Measurements from ENCODE around the gene EFCAB8. TPM values are rescaled to one million over a fixed set of nuclear protein-coding genes. Genes with fewer than 3 reads are reported as not detected.

The EFCAB8 gene
- total and polyA plus RNA-seq, 7 donors = 0.03 to 0.08 (median 0.04) TPM; not detected in 4

- peaks cover 0 to 30% (median 2%) of the 10 kb centered on the region in 3 donors for H3K27me3 ChIP-seq (ENCODE audit: insufficient read depth in 3 of 3, low read length in 2 of 3)
- no peak for DNase-seq
- no peaks in the 10 kb centered on the region for H3K36me3 ChIP-seq (ENCODE audit: insufficient read depth in 1 of 2, low read depth in 1 of 2)
- no peak overlapping the region for H3K27ac ChIP-seq
- no peaks in the 10 kb centered on the region for H3K4me1 ChIP-seq
- 72 to 76% (median 73%) methylated on average over 5 of the region's 5 CpGs for WGBS, 3 donors
- no peak for TF ChIP-seq CTCF (IDR thresholded peaks at IDR 0.05)
- ATAC-seq = no peak
- H3K9me3 ChIP-seq = no peaks in the 10 kb centered on the region
- intact Hi-C loops (cut with DNase I) = no loop called here
- H3K4me3 ChIP-seq = no peak overlapping the region
Measured at GRCh38 chr20:33010133-33010504, 151.4 kb downstream of the EFCAB8 start.

- Histone ChIP-seq H3K4me3 (no peak overlapping the region), H3K27ac (no peak overlapping the region), H3K36me3 (ENCODE audit: insufficient read depth in 1 of 2, low read depth in 1 of 2) (no peaks in the 10 kb centered on the region), H3K27me3 (ENCODE audit: insufficient read depth in 3 of 3, low read length in 2 of 3) (peaks cover 0 to 36% (median 2%) of the 10 kb centered on the region in 3 donors), H3K4me1 (no peaks in the 10 kb centered on the region), H3K9me3 (no peaks in the 10 kb centered on the region)
- TF ChIP-seq CTCF (IDR thresholded peaks at IDR 0.05) = no peak
- WGBS, 3 donors = 76 to 80% (median 80%) methylated on average over 8 of the region's 8 CpGs
- intact Hi-C loops (cut with DNase I) = no loop called here
- DNase-seq (no peak), ATAC-seq (no peak)
Measured at GRCh38 chr20:33010674-33011449, 152.1 kb downstream of the EFCAB8 start.

Other genes starting within 250 kb of the EFCAB8 start
- gene C20orf203, start 185.0 kb upstream of the EFCAB8 start, total RNA-seq = under 1 TPM in 1 of 4 donors, not detected in 3; 0.04 TPM
- gene C20orf203, start 185.0 kb upstream of the EFCAB8 start, polyA plus RNA-seq = not detected
- gene COMMD7, start 115.5 kb upstream of the EFCAB8 start, total RNA-seq = 10 to 100 TPM; 28.4 to 50.8 (median 43.4) TPM
- 10 to 100 TPM; 15.9 to 55.4 (median 38.3) TPM for gene COMMD7, start 115.5 kb upstream of the EFCAB8 start, polyA plus RNA-seq
- gene DNMT3B, start 96.5 kb upstream of the EFCAB8 start, total RNA-seq = under 1 TPM; 0.08 to 0.64 (median 0.24) TPM
- under 1 TPM; 0.14 to 0.19 (median 0.17) TPM for gene DNMT3B, start 96.5 kb upstream of the EFCAB8 start, polyA plus RNA-seq
- gene MAPRE1, start 39.0 kb upstream of the EFCAB8 start, total RNA-seq = 10 to 100 TPM; 34.8 to 62.9 (median 54.7) TPM
- 10 to 100 TPM; 30.9 to 77.8 (median 51.5) TPM for gene MAPRE1, start 39.0 kb upstream of the EFCAB8 start, polyA plus RNA-seq
- gene SUN5, start 145.5 kb downstream of the EFCAB8 start, total RNA-seq = not detected
- not detected for gene SUN5, start 145.5 kb downstream of the EFCAB8 start, polyA plus RNA-seq
- not detected for gene BPIFB2, start 148.8 kb downstream of the EFCAB8 start, total RNA-seq
- not detected for gene BPIFB2, start 148.8 kb downstream of the EFCAB8 start, polyA plus RNA-seq
- gene BPIFB6, start 172.7 kb downstream of the EFCAB8 start, total RNA-seq = not detected
- not detected for gene BPIFB6, start 172.7 kb downstream of the EFCAB8 start, polyA plus RNA-seq
- not detected for gene BPIFB3, start 195.0 kb downstream of the EFCAB8 start, total RNA-seq
- not detected for gene BPIFB3, start 195.0 kb downstream of the EFCAB8 start, polyA plus RNA-seq
- not detected for gene BPIFB4, start 220.7 kb downstream of the EFCAB8 start, total RNA-seq
- gene BPIFB4, start 220.7 kb downstream of the EFCAB8 start, polyA plus RNA-seq = not detected